Measurements from ENCODE around the gene FBXO40.

Gene FBXO40

GRCh38 chr3:121663171-121663847 is 70.1 kb downstream of the FBXO40 start:
- no peak for TF ChIP-seq CTCF (IDR thresholded peaks at IDR 0.05)
- no peak for TF ChIP-seq ZFX (IDR thresholded peaks at IDR 0.05; ENCODE audit: borderline replicate concordance)
- no peak overlapping the region for H3K27ac ChIP-seq

DNA sequence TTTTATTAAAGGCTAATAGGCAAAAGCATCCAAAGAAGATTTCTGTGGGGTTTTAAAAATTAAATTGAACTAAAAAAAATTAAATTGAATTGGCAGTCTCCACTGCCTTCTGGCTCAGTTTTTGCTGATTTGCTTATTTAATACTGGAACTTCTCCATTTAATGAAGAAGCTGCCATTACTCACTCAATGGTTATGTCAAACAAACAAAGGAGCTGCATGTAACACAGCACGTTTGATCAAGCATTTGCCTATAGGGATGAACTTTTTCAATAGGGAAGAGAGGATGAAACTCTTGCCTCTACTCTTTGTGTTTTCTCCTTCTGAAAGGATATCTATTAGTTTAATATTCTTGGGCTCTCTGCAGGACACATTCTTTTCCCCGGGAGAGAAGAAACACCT is 72.3 kb downstream of the FBXO40 start:
- TF ChIP-seq CTCF (IDR thresholded peaks at IDR 0.05) (no peak), ZFX (IDR thresholded peaks at IDR 0.05; ENCODE audit: borderline replicate concordance) (no peak)
- no peak overlapping the region for H3K27ac ChIP-seq

DNA sequence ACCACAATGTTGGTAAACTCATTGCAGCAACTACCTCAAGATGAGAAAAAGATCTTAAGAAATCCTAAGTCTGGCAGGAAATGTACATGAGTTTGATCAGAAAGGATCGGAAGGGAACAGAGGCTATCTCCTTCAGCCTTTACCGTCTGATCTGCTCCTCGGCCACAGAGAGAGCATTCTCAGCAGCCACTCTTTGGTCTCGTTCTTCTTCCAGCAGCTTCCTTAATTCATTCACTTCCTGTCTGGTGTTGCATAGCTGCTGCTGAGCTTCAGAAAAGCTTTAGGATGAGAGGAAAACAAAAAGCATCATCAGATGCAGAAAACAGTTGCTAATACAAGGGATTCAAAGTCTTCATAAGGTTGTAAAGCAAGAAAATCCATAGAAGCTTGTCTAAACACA is 74.2 kb downstream of the FBXO40 start:
- no peak overlapping the region for H3K27ac ChIP-seq
- TF ChIP-seq ZFX (IDR thresholded peaks at IDR 0.05; ENCODE audit: borderline replicate concordance) (no peak), CTCF (IDR thresholded peaks at IDR 0.05) (no peak)

DNA sequence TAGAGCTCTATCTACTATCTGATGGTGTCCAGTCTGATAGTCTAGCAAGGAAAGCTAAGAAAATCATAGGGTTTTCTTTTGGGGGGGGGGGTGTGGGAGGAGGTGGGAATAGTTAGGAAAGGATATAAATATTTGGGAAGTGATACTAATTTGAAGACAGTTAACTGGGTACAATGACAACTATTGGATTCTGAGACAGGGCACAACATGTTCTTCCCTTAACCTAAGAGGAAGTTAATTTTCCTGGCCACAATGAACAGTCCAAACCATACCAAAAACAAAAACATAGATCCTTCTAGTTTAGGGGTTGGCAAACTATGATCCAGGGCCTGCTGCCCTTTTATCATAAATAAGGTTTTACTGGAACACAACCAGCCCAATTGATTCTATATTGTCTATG is 77.5 kb downstream of the FBXO40 start:
- H3K27ac ChIP-seq: no peak overlapping the region
- no peak for TF ChIP-seq ZFX (IDR thresholded peaks at IDR 0.05; ENCODE audit: borderline replicate concordance)
- TF ChIP-seq CTCF (IDR thresholded peaks at IDR 0.05): no peak

- TF ChIP-seq ZFX (IDR thresholded peaks at IDR 0.05; ENCODE audit: borderline replicate concordance) (no peak), CTCF (IDR thresholded peaks at IDR 0.05) (no peak)
- no peak overlapping the region for H3K27ac ChIP-seq
Observed at GRCh38 chr3:121677141-121677540, 84.0 kb downstream of the FBXO40 start.

All from 22Rv1 (cell line).